Measurements from ENCODE around the gene ZNF292.
"Not testable (repeated sequence)": the region's sequence is repeated elsewhere in the genome, so short reads cannot be mapped to it uniquely, and the experiment has no call there.

The ZNF292 gene

GRCh38 chr6:87164004-87164403, 8.6 kb downstream of the ZNF292 start:
- DNase-seq (ENCODE audit: low read depth) = no peak

GRCh38 chr6:87164506-87164905, 9.1 kb downstream of the ZNF292 start:
- DNase-seq (ENCODE audit: low read depth) = no peak

- DNase-seq (ENCODE audit: low read depth) = no peak
Measured at GRCh38 chr6:87165185-87165584, 9.8 kb downstream of the ZNF292 start.

GRCh38 chr6:87171938-87172633, 16.7 kb downstream of the ZNF292 start:
- no peak for DNase-seq (ENCODE audit: low read depth)

- DNase-seq (ENCODE audit: low read depth) = no peak
Measured at GRCh38 chr6:87174078-87174579, 18.8 kb downstream of the ZNF292 start.

- no peak for DNase-seq (ENCODE audit: low read depth)
Measured at GRCh38 chr6:87176493-87176892, 21.1 kb downstream of the ZNF292 start.

- no peak for DNase-seq (ENCODE audit: low read depth)
Measured at GRCh38 chr6:87180105-87180728, 24.9 kb downstream of the ZNF292 start.

GRCh38 chr6:87181903-87182302, 26.5 kb downstream of the ZNF292 start:
- no peak for DNase-seq (ENCODE audit: low read depth)

- DNase-seq (ENCODE audit: low read depth) = no peak
Measured at GRCh38 chr6:87182321-87182720, 27.0 kb downstream of the ZNF292 start.

- DNase-seq (ENCODE audit: low read depth) = no peak
Measured at GRCh38 chr6:87182940-87183339, 27.6 kb downstream of the ZNF292 start.

- DNase-seq (ENCODE audit: low read depth) = peak; percentile 15
Measured at GRCh38 chr6:87183687-87184086, 28.3 kb downstream of the ZNF292 start.

- DNase-seq (ENCODE audit: low read depth) = no peak
Measured at GRCh38 chr6:87184762-87185250, 29.4 kb downstream of the ZNF292 start.

GRCh38 chr6:87196275-87196842, 41.0 kb downstream of the ZNF292 start:
- no peak for DNase-seq (ENCODE audit: low read depth)

- DNase-seq (ENCODE audit: low read depth) = no peak
Measured at GRCh38 chr6:87197547-87197946, 42.2 kb downstream of the ZNF292 start.

- DNase-seq (ENCODE audit: low read depth) = not testable (repeated sequence)
Measured at GRCh38 chr6:87198022-87198810, 42.9 kb downstream of the ZNF292 start.

- DNase-seq (ENCODE audit: low read depth) = no peak
Measured at GRCh38 chr6:87199787-87200186, 44.4 kb downstream of the ZNF292 start.

- DNase-seq (ENCODE audit: low read depth) = peak; percentile 8
Measured at GRCh38 chr6:87200469-87201175, 45.3 kb downstream of the ZNF292 start.

GRCh38 chr6:87203448-87204023, 48.2 kb downstream of the ZNF292 start:
- DNase-seq (ENCODE audit: low read depth) = no peak

GRCh38 chr6:87209812-87210211, 54.4 kb downstream of the ZNF292 start:
- DNase-seq (ENCODE audit: low read depth) = no peak

GRCh38 chr6:87210979-87211378, 55.6 kb downstream of the ZNF292 start:
- DNase-seq (ENCODE audit: low read depth) = no peak

GRCh38 chr6:87212596-87212995, 57.2 kb downstream of the ZNF292 start:
- DNase-seq (ENCODE audit: low read depth) = no peak
